Astrocyte of the hippocampus (primary cell): Measurements from ENCODE around the gene GLB1L2.

Experiments
- DNase-seq: peaks from one replicate; pipeline ENCODE4 v3.0.0; 2011; ENCODE audit warnings: low read depth, low spot score

Gene GLB1L2

DNA sequence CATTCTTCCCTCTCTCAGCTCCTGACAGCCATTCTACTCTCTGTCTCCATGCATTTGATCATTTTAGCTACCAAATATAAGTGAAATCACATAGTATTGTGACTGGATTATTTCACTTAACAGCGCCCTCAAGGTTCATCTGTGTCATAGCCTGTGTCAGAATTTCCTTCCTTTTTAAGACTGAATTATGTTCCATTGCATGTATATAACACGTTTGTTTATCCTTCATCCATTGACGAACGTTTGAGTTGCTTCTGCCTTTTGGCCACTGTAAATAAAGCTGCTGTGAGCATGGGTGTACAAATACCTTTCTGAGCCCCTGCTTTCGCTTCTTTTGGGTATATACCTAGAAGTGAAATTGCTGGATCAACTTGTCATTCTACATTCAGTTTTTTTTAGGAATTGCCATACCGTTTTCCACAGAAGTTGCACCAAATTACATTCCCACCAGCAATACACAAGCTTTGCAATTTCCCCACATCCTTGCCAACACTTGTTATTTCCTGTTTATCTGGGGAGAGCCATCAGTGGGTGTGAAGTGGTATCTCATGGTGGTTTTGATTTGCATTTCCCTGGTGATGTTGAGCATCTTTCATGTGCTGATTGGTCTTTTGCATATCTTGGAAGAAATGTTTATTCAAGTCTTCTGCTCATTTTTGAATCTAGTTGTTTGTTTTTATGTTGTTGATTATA is 17.5 kb downstream of the GLB1L2 start:
- no peak for DNase-seq

GRCh38 chr11:134349802-134350355 is 18.1 kb downstream of the GLB1L2 start:
- DNase-seq, result no peak

- no peak for DNase-seq
Measured at GRCh38 chr11:134350381-134350780, 18.6 kb downstream of the GLB1L2 start.

DNA sequence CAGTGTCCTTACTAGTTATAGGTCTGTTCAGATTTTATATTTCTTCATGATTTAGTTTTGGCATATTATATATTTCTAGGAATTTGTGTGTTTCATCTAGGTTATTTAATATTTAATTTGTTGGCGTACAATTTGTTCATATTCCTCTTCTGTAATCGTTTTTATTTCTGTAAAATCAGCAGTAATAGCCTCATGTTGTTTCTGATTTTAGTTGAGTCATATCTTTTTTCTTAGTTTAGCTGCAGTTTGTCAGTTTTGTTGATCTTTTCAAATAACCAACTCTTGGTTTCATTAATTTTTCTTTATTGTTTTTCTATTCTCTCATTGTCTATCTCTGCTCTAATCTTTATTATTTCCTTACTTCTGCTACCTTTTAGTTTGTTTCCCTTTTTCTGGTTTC is 20.3 kb downstream of the GLB1L2 start:
- no peak for DNase-seq

DNA sequence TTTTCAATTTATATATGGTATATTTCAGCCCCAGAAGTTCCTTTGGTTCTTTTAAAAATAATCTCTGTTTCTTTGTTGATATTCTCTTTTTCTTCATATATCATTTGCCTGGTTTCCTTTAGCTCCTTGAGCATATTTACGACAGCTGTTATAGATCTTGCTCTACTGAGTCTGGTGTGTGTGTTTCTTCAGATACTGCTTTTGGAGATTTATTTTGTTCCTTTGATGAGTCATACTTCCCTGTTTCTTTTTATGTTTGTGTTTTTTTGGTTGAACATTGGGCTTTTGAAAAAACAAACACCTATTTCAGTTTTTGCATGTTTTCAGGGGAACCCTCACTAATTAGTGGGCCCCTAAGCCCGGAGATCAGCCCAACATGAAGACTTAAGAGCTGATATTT is 23.3 kb downstream of the GLB1L2 start:
- no peak for DNase-seq

DNA sequence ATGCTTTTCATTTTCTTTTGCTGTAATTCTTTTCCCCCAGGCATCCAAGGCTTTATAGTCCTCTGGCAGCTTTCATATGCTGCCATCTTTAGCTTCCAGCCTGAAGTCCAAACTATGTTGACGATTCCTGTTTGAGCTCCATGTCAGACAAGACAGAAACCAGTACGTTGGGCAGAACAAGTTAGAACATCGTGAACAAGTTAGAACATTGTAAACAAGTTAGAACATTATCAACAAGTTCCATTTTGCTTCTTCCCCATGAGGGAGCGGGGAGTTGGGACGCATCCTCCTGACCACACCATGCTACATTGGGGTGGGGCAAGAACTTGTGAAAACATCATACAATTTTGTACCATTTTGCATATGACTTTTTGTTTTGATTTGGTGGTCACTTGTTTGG is 23.9 kb downstream of the GLB1L2 start:
- DNase-seq, result no peak

GRCh38 chr11:134356656-134357544 is 25.1 kb downstream of the GLB1L2 start:
- no peak for DNase-seq

GRCh38 chr11:134357545-134357839 is 25.7 kb downstream of the GLB1L2 start:
- no peak for DNase-seq

- no peak for DNase-seq
Measured at GRCh38 chr11:134358165-134358855, 26.5 kb downstream of the GLB1L2 start.

DNA sequence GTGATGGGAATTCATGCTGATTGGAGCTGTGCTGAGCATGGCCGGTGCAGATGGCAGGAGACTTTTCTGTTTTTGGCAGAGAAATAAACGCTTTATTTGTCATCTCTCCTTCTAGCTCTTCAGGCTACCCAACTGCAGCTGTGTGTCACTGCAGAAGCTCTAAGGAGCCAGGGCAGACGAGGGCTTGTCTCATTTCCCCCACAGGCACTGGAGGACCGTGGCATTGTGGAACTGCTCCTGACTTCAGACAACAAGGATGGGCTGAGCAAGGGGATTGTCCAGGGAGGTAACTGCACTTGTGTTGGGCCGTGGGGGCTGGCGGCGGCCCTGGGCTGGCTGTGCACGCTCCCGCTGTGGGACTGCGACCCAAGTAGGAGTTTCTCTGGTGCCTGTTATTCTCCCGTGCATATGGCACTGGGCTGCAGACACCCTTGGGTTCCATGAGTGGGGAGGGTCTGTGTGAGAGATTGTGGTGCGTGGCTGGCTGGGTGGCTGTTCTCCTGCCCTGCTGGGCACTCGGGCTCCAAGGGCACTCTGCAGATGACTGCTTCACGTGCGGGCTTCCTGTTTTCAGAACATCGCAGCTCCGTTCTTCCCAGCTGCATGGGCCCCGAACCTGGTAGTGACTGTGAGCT is 27.2 kb downstream of the GLB1L2 start:
- DNase-seq, result no peak

GRCh38 chr11:134359646-134360045 is 27.9 kb downstream of the GLB1L2 start:
- DNase-seq, result no peak

- peak; percentile 91 for DNase-seq
Measured at GRCh38 chr11:134360050-134360835, 28.5 kb downstream of the GLB1L2 start.

DNA sequence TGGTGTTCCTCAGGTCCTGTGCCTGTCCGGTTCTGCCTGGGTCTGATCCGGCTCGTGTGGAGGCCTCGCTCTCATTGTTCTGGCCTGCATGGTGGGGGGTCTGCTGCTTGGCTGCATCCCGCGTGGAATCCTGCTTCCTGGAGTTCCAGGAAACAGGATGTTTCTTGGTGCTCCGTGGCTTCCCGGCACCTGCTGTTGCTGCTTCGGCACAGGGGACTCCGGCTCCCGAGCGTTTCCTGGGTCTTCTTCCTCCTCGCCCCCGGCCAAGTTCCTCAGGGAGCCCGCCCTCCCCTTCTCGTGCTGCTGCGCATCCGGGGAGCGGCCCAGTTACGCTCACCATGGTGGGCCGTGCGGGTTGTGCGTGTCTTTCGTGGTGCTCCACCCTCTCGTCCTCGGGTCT is 29.9 kb downstream of the GLB1L2 start:
- no peak for DNase-seq

DNA sequence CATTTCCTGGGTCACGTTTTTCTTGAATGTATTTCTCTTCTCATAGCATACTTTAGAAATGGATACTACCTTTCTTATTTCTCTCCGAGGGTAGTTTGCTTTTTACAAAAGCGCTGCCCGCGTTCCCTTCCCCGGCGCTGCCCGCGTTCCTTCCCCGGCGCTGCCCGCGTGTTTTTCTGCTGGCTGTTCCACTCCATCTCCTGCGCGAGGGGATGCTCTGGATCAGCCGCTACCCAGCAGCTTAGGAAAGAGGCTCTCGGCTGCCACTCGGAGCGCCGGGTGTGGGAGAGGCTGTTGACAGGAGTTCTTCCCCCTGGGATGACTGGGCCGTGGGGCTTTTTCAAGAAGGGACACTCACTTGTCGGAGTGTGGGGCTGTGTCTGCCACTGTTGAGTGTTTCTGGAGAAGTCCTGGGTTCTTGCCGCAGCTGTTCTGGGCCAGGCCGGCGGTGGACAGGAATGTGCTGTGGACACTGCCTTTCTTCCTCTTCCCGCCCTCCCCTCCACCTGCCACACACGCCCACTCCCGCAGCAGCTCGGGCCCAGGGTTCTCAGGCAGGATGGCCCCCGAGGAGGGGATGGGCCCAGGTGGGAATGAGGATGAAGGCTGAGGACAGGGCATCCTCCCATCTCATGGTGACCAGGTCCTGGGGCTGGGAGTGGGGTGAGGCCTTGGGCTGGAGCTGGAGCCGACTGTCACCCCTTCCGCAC is 30.6 kb downstream of the GLB1L2 start:
- no peak for DNase-seq

GRCh38 chr11:134363161-134363560 is 31.4 kb downstream of the GLB1L2 start:
- DNase-seq, result no peak

DNA sequence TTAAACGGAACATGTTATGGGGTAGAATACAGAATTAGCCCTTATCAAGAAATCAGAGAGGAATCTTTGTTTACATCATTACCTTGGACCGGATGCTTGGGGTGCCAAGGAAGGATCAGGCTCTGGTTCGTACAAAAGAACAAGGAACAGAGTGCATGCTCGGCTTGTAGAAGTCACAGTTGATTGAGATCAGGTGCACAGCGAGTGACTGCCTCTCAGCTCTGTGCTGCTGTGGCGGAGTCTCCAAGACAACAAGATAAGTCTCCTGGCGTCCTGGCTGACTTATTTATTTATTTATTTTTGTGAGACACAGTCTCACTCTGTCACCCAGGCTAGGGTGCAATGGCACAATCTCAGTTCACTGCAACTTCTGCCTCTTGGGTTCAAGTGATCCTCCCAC is 31.8 kb downstream of the GLB1L2 start:
- DNase-seq, result no peak

- no peak for DNase-seq
Measured at GRCh38 chr11:134364261-134364660, 32.5 kb downstream of the GLB1L2 start.

DNA sequence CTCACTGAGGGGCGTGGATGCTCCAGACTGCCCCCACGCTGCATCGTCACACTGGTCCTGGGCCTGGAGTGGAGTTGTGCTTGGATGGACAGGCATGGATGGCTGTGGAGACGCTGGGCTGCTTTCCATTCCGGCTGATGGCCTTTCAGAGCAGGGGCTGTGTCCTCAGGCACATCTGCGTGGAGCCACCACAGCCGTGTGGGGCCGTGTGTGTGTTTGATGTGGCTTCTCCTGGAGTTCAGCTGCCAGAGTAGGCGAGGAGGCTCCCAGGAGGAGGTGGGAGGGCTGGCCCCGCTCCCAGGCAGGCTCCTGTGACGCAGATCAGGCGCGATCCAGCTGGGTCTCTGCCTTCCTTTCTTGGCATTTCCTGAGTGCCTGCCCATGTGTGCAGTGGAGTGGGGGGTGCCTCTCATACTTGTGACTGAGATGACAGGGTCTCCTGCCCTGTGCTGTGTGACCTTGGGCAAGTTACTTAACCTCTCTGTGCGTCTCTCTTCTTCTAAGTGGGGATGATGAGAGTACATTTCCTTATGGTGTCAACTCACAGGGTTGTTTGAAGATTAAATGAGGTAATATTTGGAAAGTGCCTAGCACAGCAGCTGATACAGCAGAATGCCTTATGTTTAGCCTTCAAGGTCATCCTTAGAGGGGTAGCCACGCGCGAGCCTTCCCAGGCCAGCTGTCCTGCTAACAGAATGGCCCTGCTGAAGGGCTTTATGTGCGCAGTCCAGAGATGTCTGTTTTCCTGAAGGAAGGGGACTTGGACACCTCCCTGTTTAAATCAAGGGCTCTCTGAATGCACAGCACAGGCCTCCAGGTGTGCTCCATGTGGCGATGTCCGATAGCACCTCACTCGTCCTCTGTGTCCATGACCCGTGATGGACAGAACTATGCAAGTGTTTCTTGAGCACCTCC is 33.5 kb downstream of the GLB1L2 start:
- peak; percentile 13 for DNase-seq

- no peak for DNase-seq
Measured at GRCh38 chr11:134366254-134366653, 34.5 kb downstream of the GLB1L2 start.
